ENCODE results near the gene CROCC2. TPM values are rescaled to one million over a fixed set of nuclear protein-coding genes. Genes with fewer than 3 reads are reported as not detected.

CROCC2 gene
- total and polyA plus RNA-seq, 7 experiments from 2014 or later, result 0.22 TPM; not detected in 6

DNA sequence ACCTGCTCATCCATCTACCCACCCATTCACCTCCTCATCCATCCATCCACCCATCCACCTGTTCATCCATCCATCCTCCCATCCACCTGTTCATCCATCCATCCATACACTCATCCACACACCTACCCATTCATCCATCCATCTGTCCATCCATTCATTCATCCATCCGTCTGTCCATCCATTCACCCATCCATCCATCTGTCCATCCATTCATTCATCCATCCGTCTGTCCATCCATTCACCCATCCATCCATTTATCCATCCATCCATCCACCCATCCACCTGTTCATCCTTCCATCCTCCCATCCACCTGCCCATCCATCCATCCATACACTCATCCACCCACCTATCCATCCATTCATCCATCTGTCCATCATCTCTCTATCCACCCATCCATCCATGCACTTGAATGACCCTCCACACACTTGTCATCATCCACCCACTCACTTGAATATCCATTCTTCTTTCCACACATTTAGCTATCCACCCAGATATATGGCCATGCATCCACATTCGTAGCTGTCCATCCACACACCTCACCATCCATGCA, 45.0 kb downstream of the CROCC2 start:
- intact Hi-C loops (cut with micrococcal nuclease), result no loop called here
- H3K4me1 ChIP-seq (ENCODE audit: control insufficient read depth in 2 of 2, insufficient read depth in 2 of 2, low read length in 2 of 2), result no peaks in the 10 kb centered on the region
- ATAC-seq (no peak), DNase-seq (peak in 1 of 9 donors; percentile 1)
- H3K9me3 ChIP-seq (ENCODE audit: control insufficient read depth in 2 of 3, low read length in 3 of 3), result no peaks in the 10 kb centered on the region
- POLR2A ChIA-PET, result no interaction called here
- H3K4me3 Mint-ChIP-seq, result no peak overlapping the region
- no peaks in the 10 kb centered on the region for H3K27me3 ChIP-seq (ENCODE audit: control insufficient read depth in 2 of 2, insufficient read depth in 2 of 2, low read length in 2 of 2)
- H3K27me3 Mint-ChIP-seq, result no peaks in the 10 kb centered on the region
- CTCF ChIA-PET, result interaction anchor here (0.8 kb wide), 1 partner anchor 275 kb away, joined by 3 read pairs; no protein-coding TSS in a partner anchor
- no peaks in the 10 kb centered on the region for H3K4me1 Mint-ChIP-seq
- no peaks in the 10 kb centered on the region for H3K36me3 Mint-ChIP-seq
- no peaks in the 10 kb centered on the region for H3K9me3 Mint-ChIP-seq
- no peaks in the 10 kb centered on the region for H3K36me3 ChIP-seq (ENCODE audit: control insufficient read depth in 2 of 3, insufficient read depth in 3 of 3, low read length in 3 of 3)
- no peak overlapping the region for H3K4me3 ChIP-seq (ENCODE audit: low read length)
- no peak overlapping the region for H3K27ac ChIP-seq (ENCODE audit: low read depth, low read length)
- no peak overlapping the region for H3K27ac Mint-ChIP-seq

DNA sequence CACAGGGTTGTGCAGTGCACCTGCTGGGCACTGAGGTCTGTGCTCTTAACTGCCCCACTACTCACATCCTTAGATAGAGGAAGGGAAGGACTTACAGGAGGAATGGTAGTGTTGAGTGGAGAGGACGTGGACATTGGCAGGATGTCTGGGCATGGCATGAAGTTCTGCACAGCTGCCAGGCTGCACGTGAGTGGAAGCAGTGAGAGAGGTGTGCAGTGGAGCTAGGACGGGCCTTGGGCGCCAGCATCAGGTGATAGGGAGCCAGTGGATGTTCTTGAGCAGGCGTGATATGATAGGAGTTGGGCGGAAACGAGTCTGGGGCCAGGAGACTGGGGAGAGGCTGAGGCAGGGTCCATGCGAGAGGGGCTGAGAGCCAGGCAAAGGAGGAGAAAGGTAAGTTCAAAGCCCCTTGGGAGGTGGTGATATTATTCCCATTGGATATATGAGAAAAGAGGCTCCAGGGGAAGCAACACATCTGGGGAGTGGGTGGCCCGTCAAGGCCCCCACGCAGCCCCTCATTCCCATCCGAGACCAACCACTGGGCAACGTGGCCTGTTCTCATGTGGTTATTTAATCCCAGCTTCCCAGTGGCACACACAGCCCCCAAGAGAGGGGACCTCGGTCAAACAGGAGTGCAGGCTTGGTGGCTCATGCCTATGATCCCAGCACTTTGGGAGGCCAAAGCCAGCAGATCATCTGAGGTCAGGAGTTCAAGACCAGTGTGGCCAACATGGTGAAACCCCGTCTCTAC, 46.5 kb downstream of the CROCC2 start:
- CTCF ChIA-PET, result no interaction called here
- no peaks in the 10 kb centered on the region for H3K27me3 ChIP-seq (ENCODE audit: control insufficient read depth in 2 of 2, insufficient read depth in 2 of 2, low read length in 2 of 2)

DNA sequence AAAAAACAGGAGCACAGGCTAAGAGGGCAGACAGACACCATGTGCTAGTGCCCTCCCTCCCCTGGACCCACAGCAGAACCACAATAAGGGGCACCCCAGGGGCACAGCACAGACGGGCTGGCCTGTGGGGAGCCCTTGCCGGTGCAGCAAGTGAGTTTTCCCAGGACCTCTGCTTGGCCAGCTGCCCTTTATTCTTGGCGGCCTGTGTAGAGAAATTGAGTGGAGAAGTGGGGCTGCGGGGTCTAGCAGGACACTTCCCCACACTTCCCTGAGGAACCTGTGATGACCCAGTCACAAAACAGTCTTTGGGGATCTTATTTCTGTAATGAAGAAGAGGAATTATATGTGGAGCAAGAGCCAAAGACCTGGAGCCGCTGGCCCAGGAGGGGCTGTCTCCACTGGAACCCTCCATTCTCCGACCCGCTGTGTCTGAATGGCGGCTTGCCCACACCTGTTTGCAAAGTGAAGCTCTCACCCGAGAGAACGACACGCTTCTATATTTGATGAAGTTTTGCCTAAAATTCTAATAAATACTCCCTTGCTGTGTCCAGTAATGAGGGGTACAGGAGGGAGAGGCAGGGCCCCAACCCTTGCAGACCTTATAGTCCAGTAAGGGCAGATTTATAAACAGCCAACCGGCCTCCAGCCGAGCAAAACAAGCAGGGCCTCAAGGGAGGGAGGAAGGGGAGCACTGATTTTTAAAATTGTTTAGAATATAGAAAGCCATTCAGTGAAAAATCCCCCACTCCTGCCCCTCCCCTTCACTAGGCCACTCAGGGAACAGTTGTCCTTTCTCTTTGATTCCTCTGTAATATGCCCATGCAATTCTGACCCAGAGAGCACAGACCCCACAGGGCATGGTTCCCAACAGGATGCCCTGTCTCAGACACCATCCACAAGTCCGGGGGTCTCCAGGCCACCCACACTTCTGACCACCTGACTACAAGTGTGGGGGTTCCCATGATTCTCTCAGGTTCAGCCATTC, 47.6 kb downstream of the CROCC2 start:
- ATAC-seq (no peak), DNase-seq (peak in 2 of 9 donors; percentile 3 to 9)
- no peaks in the 10 kb centered on the region for H3K9me3 ChIP-seq (ENCODE audit: control insufficient read depth in 2 of 3, low read length in 3 of 3)
- Mint-ChIP-seq H3K9me3 (no peaks in the 10 kb centered on the region), H3K36me3 (no peaks in the 10 kb centered on the region), H3K27me3 (peaks cover 0 to 3% (median 0%) of the 10 kb centered on the region in 5 donors), H3K4me1 (no peaks in the 10 kb centered on the region), H3K27ac (no peak overlapping the region), H3K4me3 (no peak overlapping the region)
- CTCF ChIA-PET, result no interaction called here
- H3K36me3 ChIP-seq (ENCODE audit: control insufficient read depth in 2 of 3, insufficient read depth in 3 of 3, low read length in 3 of 3), result no peaks in the 10 kb centered on the region
- intact Hi-C loops (cut with micrococcal nuclease), result no loop called here
- H3K4me3 ChIP-seq (ENCODE audit: low read length), result no peak overlapping the region
- H3K27me3 ChIP-seq (ENCODE audit: control insufficient read depth in 2 of 2, insufficient read depth in 2 of 2, low read length in 2 of 2), result no peaks in the 10 kb centered on the region
- H3K27ac ChIP-seq (ENCODE audit: low read depth, low read length), result no peak overlapping the region
- POLR2A ChIA-PET, result no interaction called here
- H3K4me1 ChIP-seq (ENCODE audit: control insufficient read depth in 2 of 2, insufficient read depth in 2 of 2, low read length in 2 of 2), result no peaks in the 10 kb centered on the region

More for the DNA sequence above, 46.5 kb downstream of the CROCC2 start:
- Histone ChIP-seq H3K27ac (ENCODE audit: low read depth, low read length) (no peak overlapping the region), H3K4me3 (ENCODE audit: low read length) (no peak overlapping the region), H3K36me3 (ENCODE audit: control insufficient read depth in 2 of 3, insufficient read depth in 3 of 3, low read length in 3 of 3) (no peaks in the 10 kb centered on the region), H3K9me3 (ENCODE audit: control insufficient read depth in 2 of 3, low read length in 3 of 3) (no peaks in the 10 kb centered on the region), H3K4me1 (ENCODE audit: control insufficient read depth in 2 of 2, insufficient read depth in 2 of 2, low read length in 2 of 2) (no peaks in the 10 kb centered on the region)
- no peaks in the 10 kb centered on the region for H3K4me1 Mint-ChIP-seq
- intact Hi-C loops (cut with micrococcal nuclease), result no loop called here
- no peaks in the 10 kb centered on the region for H3K36me3 Mint-ChIP-seq
- no peak overlapping the region for H3K4me3 Mint-ChIP-seq
- DNase-seq (peak in 1 of 9 donors; percentile 9), ATAC-seq (no peak)
- POLR2A ChIA-PET, result no interaction called here
- no peaks in the 10 kb centered on the region for H3K9me3 Mint-ChIP-seq
- no peak overlapping the region for H3K27ac Mint-ChIP-seq
- H3K27me3 Mint-ChIP-seq, result peaks cover 0 to 3% (median 0%) of the 10 kb centered on the region in 5 donors

DNA sequence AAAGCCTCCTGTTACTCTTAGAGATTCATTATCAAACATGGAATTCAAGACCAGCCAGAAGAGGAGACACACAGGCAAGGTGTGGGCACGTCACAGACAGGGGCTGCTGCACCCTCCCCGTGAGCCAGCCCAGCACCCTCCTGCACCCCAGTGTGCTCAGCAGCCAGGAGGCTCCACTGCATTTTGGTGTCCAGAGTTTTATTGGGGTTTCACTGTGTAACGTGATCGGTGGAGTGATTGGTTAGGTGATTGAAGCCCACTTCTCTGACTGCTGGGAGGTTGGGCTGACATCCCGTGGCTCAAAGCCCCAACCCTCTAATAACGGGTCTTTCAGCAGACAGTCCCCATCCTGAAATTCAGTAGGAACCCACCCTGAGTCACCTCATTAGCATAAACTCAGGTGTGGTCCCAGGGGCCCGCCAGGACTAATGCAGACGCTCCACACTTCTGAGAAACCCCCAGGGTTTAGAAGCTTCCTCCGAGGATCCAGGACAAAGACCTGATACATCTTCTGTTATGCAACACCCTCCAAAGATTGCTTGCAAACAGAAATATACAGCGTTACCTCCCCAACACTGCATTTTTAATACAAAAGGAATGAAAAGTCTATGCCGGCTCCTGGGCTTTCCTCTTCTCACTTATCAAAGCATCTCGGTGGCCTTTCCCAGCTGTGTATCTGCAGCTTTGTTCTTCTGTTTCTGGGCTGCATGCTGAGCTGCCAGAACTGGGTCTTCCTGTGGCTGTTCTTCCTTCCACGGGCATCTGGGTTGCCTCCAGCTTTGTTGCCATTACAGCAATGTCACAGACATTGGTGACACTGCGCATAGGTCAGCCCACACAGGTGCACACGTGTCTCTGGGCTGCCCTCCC, 48.5 kb downstream of the CROCC2 start:
- Mint-ChIP-seq H3K27ac (no peak overlapping the region), H3K4me3 (no peak overlapping the region), H3K36me3 (no peaks in the 10 kb centered on the region), H3K4me1 (peaks cover 0 to 2% (median 0%) of the 10 kb centered on the region in 7 donors), H3K9me3 (no peaks in the 10 kb centered on the region), H3K27me3 (peaks cover 0 to 3% (median 0%) of the 10 kb centered on the region in 5 donors)
- H3K27me3 ChIP-seq (ENCODE audit: control insufficient read depth in 2 of 2, insufficient read depth in 2 of 2, low read length in 2 of 2), result no peaks in the 10 kb centered on the region
- H3K36me3 ChIP-seq (ENCODE audit: control insufficient read depth in 2 of 3, insufficient read depth in 3 of 3, low read length in 3 of 3), result no peaks in the 10 kb centered on the region
- no peak overlapping the region for H3K4me3 ChIP-seq (ENCODE audit: low read length)
- no peak overlapping the region for H3K27ac ChIP-seq (ENCODE audit: low read depth, low read length)
- no peaks in the 10 kb centered on the region for H3K9me3 ChIP-seq (ENCODE audit: control insufficient read depth in 2 of 3, low read length in 3 of 3)
- intact Hi-C loops (cut with micrococcal nuclease), result no loop called here
- ChIA-PET POLR2A (no interaction called here), CTCF (no interaction called here)
- no peaks in the 10 kb centered on the region for H3K4me1 ChIP-seq (ENCODE audit: control insufficient read depth in 2 of 2, insufficient read depth in 2 of 2, low read length in 2 of 2)
- ATAC-seq, result no peak
- peak in 2 of 9 donors; percentile 3 to 4 for DNase-seq

DNA sequence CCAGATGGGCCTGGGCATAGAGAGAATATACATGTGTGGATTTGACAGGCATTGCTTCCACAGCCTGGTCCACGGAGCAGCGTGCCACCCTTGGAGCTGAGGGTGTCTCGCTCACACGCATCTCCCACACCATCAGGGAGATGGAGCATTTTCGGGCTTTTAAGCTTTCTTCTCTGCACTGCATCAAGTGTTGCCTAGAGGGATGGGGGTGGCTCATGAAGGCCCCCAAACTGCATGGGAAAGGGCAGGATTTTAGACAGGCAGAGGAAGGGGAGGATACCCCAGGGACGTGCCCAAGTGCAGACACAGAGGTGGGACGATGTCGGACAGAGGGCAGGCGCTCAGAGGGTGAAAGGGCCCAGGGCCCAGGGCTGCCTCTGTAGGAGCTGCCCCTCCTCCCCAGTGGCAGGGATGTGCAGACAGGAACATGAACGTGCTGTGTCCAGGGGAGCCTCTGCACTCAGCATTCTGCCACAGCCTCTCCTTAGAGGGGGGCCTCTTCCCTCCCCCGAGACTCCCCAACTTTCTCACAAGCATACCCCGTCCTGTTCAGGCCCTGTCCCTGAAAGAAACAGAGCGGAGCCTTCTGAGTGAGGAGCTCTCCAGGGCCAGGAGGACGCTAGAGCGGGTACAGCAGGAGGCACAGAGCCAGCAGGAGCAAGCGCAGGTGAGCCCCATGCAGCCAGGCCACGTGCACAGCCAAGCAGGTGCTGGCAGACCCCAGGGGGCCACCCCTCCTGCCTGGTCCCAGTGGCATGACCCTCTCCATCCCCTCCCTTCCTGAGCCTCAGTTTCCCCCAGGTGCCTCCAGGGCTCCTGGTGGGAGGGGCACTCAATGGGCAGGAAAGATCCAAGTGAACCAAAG, 49.4 kb downstream of the CROCC2 start:
- H3K4me3 ChIP-seq (ENCODE audit: low read length), result no peak overlapping the region
- H3K36me3 ChIP-seq (ENCODE audit: control insufficient read depth in 2 of 3, insufficient read depth in 3 of 3, low read length in 3 of 3), result no peaks in the 10 kb centered on the region
- H3K4me1 ChIP-seq (ENCODE audit: control insufficient read depth in 2 of 2, insufficient read depth in 2 of 2, low read length in 2 of 2), result no peaks in the 10 kb centered on the region
- DNase-seq, result peak in 2 of 9 donors; percentile 4 to 11
- no peak overlapping the region for H3K27ac ChIP-seq (ENCODE audit: low read depth, low read length)
- Mint-ChIP-seq H3K27ac (no peak overlapping the region), H3K4me3 (no peak overlapping the region), H3K36me3 (no peaks in the 10 kb centered on the region), H3K4me1 (peaks cover 0 to 4% (median 0%) of the 10 kb centered on the region in 7 donors), H3K9me3 (no peaks in the 10 kb centered on the region), H3K27me3 (peaks cover 0 to 3% (median 0%) of the 10 kb centered on the region in 5 donors)
- no peak for ATAC-seq
- intact Hi-C loops (cut with micrococcal nuclease), result no loop called here
- ChIA-PET POLR2A (no interaction called here), CTCF (interaction anchor here (0.6 kb wide), 1 partner anchor 20 kb away, joined by 4 read pairs; no protein-coding TSS in a partner anchor)
- no peaks in the 10 kb centered on the region for H3K9me3 ChIP-seq (ENCODE audit: control insufficient read depth in 2 of 3, low read length in 3 of 3)
- H3K27me3 ChIP-seq (ENCODE audit: control insufficient read depth in 2 of 2, insufficient read depth in 2 of 2, low read length in 2 of 2), result no peaks in the 10 kb centered on the region

Data from naive thymus-derived CD4-positive, alpha-beta T cell (primary cell).